Breast epithelium (tissue), 4 donors: ENCODE results near the gene PBOV1. TPM values are rescaled to one million over a fixed set of nuclear protein-coding genes. Genes with fewer than 3 reads are reported as not detected.
"Not testable (repeated sequence)": the region's sequence is repeated elsewhere in the genome, so short reads cannot be mapped to it uniquely, and the experiment has no call there.

Experiments
- DNase-seq, 2 donors: peaks; one replicate each; pipeline ENCODE4 v3.0.0-alpha.2; 2019; ENCODE audit warnings: low spot score in 2 of 2
- H3K27ac ChIP-seq, 2 donors: fragments of 200-600 bp; sonication (generic) in 1 of 2; one replicate each; pipeline ENCODE4 v1.5.1; 2016 to 2019; ENCODE audit warnings: mild to moderate bottlenecking in 1 of 2
- H3K27me3 ChIP-seq, 2 donors: fragments of 200-600 bp; sonication (generic) in 1 of 2; one replicate each; pipeline versions ENCODE4 v1.5.1 to v1.6.0; 2017 to 2019; ENCODE audit warnings: control low read depth in 1 of 2, mild to moderate bottlenecking in 1 of 2
- H3K36me3 ChIP-seq: fragments of 200-600 bp; one replicate; pipeline ENCODE4 v1.5.1; 2019
- H3K4me1 ChIP-seq, 2 donors: fragments of 200-600 bp; sonication (generic); one replicate each; pipeline ENCODE4 v1.5.1; 2016 to 2019; ENCODE audit warnings: control low read depth in 1 of 2
- H3K4me3 ChIP-seq, 3 donors: fragments of 200-600 bp; sonication (generic); 1 replicate in 2 of 3; 2 replicates in 1 of 3; pipeline ENCODE4 v1.5.1; 2016 to 2019; ENCODE audit warnings: mild to moderate bottlenecking in 3 of 3, moderate library complexity in 2 of 3
- H3K9me3 ChIP-seq, 2 donors: fragments of 200-600 bp; sonication (generic) in 1 of 2; one replicate each; pipeline ENCODE4 v1.5.1; 2016 to 2019; ENCODE audit warnings: control low read depth in 1 of 2
- POLR2A ChIP-seq: fragments of 450-650 bp; IDR thresholded peaks from one replicate; pipeline ENCODE4 v1.6.1; 2016; ENCODE audit warnings: antibody characterized with exemption, mild to moderate bottlenecking, moderate library complexity
- POLR2AphosphoS5 ChIP-seq, 3 donors: sonication (generic); formaldehyde crosslinking; IDR thresholded peaks; one replicate each; pipeline ENCODE4 v1.6.1; 2017; ENCODE audit warnings: antibody characterized with exemption in 3 of 3
- intact Hi-C: fragments of 100-400 bp; cut with DNase I; formaldehyde crosslinking; loops from one replicate; pipeline ENCODE4 v1.15.1; 2023; ENCODE audit warnings: low total_unique reads
- total RNA-seq, 3 donors: library from RNA; depleted of rRNA; stranded (reverse); fragments of >200 nt; gene quantifications; one replicate each; pipeline ENCODE4 v1.1.0, GENCODE V29; 2016
- TF ChIP-seq, protein P1 (sequence below), 3 donors: fragments of 450-650 bp; IDR thresholded peaks; one replicate each; pipeline ENCODE4 v1.5.1; 2016 to 2017; ENCODE audit warnings: antibody characterized with exemption in 3 of 3, mild to moderate bottlenecking in 3 of 3, moderate library complexity in 3 of 3

The PBOV1 gene
- total RNA-seq, 3 donors from 2014 or later = not detected

DNA sequence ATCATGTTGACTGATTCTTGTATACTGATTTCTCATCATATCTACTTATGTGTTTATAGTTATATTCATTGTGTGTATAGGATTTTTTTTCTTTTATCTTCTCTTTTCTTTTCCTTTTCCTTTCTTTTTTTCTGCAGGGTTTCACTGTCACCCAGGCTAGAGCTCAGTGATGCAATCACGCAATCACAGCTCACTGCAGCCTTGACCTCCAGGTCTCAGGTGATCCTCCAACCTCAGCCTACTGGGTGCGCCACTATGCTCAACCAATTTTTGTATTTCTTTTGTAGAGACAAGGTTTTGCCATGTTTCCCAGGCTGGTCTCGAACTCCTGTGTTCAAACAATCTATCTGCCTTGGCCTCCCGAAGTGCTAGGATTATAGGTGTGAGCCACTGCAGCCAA is 1.6 kb upstream of the PBOV1 start:
- Histone ChIP-seq H3K4me3 (no peak overlapping the region), H3K9me3 (no peaks in the 10 kb centered on the region), H3K36me3 (no peaks in the 10 kb centered on the region), H3K27ac (no peak overlapping the region), H3K27me3 (no peaks in the 10 kb centered on the region), H3K4me1 (no peaks in the 10 kb centered on the region)
- intact Hi-C loops = no loop called here
- no peak for DNase-seq
- no peak for TF ChIP-seq POLR2AphosphoS5 (IDR thresholded peaks at IDR 0.05)

DNA sequence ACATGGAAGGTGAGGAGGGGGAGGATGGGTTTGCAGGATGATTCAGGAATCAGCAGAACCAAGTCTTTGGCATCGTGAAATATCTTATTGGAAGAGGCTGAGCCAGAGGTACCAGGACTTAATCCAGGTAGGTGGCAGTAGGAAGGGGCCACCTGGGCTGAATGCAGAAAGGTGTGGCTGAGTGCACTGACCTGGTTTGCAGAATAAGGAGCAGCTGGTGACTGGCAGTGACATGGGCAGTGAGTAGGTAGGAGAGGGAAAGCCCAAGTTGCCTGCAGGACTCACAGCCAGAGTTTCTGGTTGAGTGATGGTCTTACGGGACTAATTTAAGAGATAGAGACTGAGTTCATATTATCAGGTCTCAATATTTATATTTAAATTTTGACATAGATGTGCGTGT is 1.1 kb upstream of the PBOV1 start:
- H3K27me3 ChIP-seq = no peaks in the 10 kb centered on the region
- DNase-seq = no peak
- H3K9me3 ChIP-seq = no peaks in the 10 kb centered on the region
- TF ChIP-seq, protein P1, sequence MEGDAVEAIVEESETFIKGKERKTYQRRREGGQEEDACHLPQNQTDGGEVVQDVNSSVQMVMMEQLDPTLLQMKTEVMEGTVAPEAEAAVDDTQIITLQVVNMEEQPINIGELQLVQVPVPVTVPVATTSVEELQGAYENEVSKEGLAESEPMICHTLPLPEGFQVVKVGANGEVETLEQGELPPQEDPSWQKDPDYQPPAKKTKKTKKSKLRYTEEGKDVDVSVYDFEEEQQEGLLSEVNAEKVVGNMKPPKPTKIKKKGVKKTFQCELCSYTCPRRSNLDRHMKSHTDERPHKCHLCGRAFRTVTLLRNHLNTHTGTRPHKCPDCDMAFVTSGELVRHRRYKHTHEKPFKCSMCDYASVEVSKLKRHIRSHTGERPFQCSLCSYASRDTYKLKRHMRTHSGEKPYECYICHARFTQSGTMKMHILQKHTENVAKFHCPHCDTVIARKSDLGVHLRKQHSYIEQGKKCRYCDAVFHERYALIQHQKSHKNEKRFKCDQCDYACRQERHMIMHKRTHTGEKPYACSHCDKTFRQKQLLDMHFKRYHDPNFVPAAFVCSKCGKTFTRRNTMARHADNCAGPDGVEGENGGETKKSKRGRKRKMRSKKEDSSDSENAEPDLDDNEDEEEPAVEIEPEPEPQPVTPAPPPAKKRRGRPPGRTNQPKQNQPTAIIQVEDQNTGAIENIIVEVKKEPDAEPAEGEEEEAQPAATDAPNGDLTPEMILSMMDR (IDR thresholded peaks at IDR 0.05) = no peak
- TF ChIP-seq POLR2AphosphoS5 (IDR thresholded peaks at IDR 0.05) (no peak), POLR2A (no peak)
- no peaks in the 10 kb centered on the region for H3K36me3 ChIP-seq
- H3K4me1 ChIP-seq = no peaks in the 10 kb centered on the region
- H3K27ac ChIP-seq = no peak overlapping the region
- no peak overlapping the region for H3K4me3 ChIP-seq
- intact Hi-C loops = no loop called here

DNA sequence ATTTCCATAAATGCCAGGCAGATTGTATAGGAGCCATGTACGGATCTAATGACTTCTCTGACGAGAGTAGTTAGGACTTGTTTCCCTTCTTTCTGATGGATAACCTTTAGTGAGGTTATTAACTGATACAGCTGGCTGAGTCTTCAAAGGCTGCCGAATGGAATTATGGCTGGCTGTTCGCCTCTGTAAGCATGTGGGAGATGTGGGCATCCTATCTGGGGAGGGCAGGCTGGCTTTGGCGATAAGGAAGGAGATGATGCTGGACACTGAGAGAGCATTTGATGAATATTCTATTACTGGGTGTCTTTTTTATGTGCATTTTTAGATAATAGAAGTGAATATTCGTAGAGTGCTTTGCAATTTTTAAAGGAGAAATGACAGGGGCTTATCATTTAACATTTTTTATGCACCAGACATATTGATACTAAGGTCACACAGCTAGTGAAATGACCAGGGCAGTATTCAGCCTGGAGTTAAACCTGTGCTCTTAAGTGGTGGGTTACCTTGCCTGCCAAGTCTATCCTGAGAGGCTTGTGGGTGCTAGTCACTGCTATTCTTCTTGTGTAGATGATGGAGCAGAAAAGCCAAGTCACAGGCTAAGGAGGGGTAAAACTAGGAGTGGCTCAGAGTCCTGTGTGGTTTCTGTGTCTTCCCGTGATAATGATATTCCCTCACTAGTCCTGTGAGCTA is 3.1 kb downstream of the PBOV1 start:
- Histone ChIP-seq H3K27ac (no peak overlapping the region), H3K36me3 (no peaks in the 10 kb centered on the region), H3K4me1 (no peaks in the 10 kb centered on the region), H3K9me3 (no peaks in the 10 kb centered on the region), H3K4me3 (no peak overlapping the region), H3K27me3 (no peaks in the 10 kb centered on the region)
- TF ChIP-seq, protein P1 (IDR thresholded peaks at IDR 0.05) = no peak
- TF ChIP-seq POLR2A = no peak
- no peak for TF ChIP-seq POLR2AphosphoS5 (IDR thresholded peaks at IDR 0.05)
- no peak for DNase-seq
- intact Hi-C loops = no loop called here

DNA sequence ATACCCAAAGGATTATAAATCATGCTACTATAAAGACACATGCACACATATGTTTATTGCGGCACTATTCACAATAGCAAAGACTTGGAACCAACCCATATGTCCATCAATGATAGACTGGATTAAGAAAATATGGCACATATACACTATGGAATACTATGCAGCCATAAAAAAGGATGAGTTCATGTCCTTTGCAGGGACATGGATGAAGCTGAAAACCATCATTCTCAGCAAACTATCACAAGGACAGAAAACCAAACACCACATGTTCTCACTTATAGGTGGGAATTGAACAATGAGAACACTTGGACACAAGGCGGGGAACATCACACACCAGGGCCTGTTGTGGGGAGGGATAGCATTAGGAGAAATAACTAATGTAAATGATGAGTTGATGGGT is 5.8 kb downstream of the PBOV1 start:
- H3K27ac ChIP-seq, H3K4me1 ChIP-seq, DNase-seq, H3K36me3 ChIP-seq, H3K4me3 ChIP-seq, intact Hi-C loops, H3K27me3 ChIP-seq, H3K9me3 ChIP-seq: not testable (repeated sequence)

DNA sequence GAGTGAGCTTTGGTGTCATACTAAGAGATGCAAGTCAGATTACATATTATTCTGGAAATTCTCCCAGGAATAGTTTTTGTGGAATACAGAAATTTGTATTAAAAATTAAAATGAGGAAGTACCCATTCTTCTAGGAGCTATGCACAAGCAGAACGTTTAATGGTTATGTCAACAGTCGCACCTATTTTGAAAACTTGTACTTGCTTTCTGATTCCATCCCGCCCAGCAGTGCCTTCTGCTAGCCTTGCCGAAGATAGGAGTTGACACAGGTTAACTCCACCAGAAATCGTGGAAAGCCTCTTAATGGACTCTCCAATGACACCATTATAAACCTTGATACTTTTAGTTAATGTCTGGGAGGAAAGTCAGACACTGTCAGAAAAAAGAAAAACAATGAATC is 6.7 kb downstream of the PBOV1 start:
- intact Hi-C loops = no loop called here
- H3K27me3 ChIP-seq = no peaks in the 10 kb centered on the region
- no peak overlapping the region for H3K27ac ChIP-seq
- no peak overlapping the region for H3K4me3 ChIP-seq
- no peak for DNase-seq
- TF ChIP-seq, protein P1 (IDR thresholded peaks at IDR 0.05) = no peak
- TF ChIP-seq POLR2AphosphoS5 (IDR thresholded peaks at IDR 0.05) (no peak), POLR2A (no peak)
- H3K36me3 ChIP-seq = no peaks in the 10 kb centered on the region
- H3K4me1 ChIP-seq = no peaks in the 10 kb centered on the region
- no peaks in the 10 kb centered on the region for H3K9me3 ChIP-seq

DNA sequence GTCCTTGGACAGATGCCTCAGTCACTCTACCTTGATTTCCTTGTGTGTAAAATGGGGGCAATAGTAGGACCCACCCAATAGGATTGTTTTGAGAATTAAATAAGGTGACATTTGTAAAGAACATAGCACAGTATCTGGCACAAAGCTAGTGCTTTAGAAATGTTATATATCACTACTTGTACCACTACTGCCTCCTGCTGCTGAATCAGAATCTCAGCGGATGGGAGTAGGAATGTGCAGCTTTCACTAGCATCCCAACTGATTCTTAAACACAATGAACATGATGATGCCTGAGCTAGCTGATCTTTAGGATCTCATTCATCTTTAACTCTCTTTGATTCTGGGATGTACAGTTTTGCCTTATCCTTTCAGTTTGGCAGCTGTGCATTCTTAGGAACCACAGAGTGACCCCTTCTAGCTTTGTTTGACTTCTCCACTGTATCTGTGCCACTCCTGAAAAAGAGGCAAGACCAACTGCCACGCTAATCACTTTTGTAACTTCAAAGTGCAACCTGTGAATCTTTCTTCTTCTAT is 7.2 kb downstream of the PBOV1 start:
- no peaks in the 10 kb centered on the region for H3K27me3 ChIP-seq
- no peak overlapping the region for H3K27ac ChIP-seq
- H3K4me3 ChIP-seq = no peak overlapping the region
- no peaks in the 10 kb centered on the region for H3K9me3 ChIP-seq
- H3K36me3 ChIP-seq = no peaks in the 10 kb centered on the region
- no peak for DNase-seq
- TF ChIP-seq POLR2A (no peak), POLR2AphosphoS5 (IDR thresholded peaks at IDR 0.05) (no peak)
- TF ChIP-seq, protein P1 (IDR thresholded peaks at IDR 0.05) = no peak
- intact Hi-C loops = no loop called here
- no peaks in the 10 kb centered on the region for H3K4me1 ChIP-seq
